Measurements from ENCODE around the gene COL4A1.

The COL4A1 gene

GRCh38 chr13:110342474-110342873 lies 35.5 kb upstream of the COL4A1 start:
- intact Hi-C loops (cut with DNase I) = no loop called here
- DNase-seq = no peak

- intact Hi-C loops (cut with DNase I) = no loop called here
Observed at GRCh38 chr13:110341445-110342244, 34.7 kb upstream of the COL4A1 start.

GRCh38 chr13:110340812-110341444 lies 34.0 kb upstream of the COL4A1 start:
- no peak for DNase-seq
- intact Hi-C loops (cut with DNase I) = no loop called here

More at GRCh38 chr13:110341445-110342244, 34.7 kb upstream of the COL4A1 start:
- no peak for DNase-seq

GRCh38 chr13:110339975-110340550 lies 33.1 kb upstream of the COL4A1 start:
- intact Hi-C loops (cut with DNase I) = no loop called here
- DNase-seq = no peak

- intact Hi-C loops (cut with DNase I) = no loop called here
- no peak for DNase-seq
Observed at GRCh38 chr13:110339263-110339662, 32.3 kb upstream of the COL4A1 start.

- no peak for DNase-seq
- intact Hi-C loops (cut with DNase I) = no loop called here
Observed at GRCh38 chr13:110338441-110339101, 31.6 kb upstream of the COL4A1 start.

GRCh38 chr13:110337247-110337646 lies 30.3 kb upstream of the COL4A1 start:
- intact Hi-C loops (cut with DNase I) = no loop called here
- DNase-seq = no peak

GRCh38 chr13:110336681-110337080 lies 29.7 kb upstream of the COL4A1 start:
- intact Hi-C loops (cut with DNase I) = no loop called here
- no peak for DNase-seq

GRCh38 chr13:110336108-110336507 lies 29.2 kb upstream of the COL4A1 start:
- DNase-seq = peak in 1 of 10 donors; percentile 62
- intact Hi-C loops (cut with DNase I) = no loop called here

GRCh38 chr13:110334841-110335490 lies 28.0 kb upstream of the COL4A1 start:
- intact Hi-C loops (cut with DNase I) = no loop called here
- peak in 1 of 10 donors; percentile 21 for DNase-seq

- intact Hi-C loops (cut with DNase I) = no loop called here
Observed at GRCh38 chr13:110334256-110334655, 27.3 kb upstream of the COL4A1 start.

GRCh38 chr13:110333837-110334236 lies 26.9 kb upstream of the COL4A1 start:
- peak in 1 of 10 donors; percentile 53 for DNase-seq
- intact Hi-C loops (cut with DNase I) = no loop called here

More at GRCh38 chr13:110334256-110334655, 27.3 kb upstream of the COL4A1 start:
- no peak for DNase-seq

- intact Hi-C loops (cut with DNase I) = no loop called here
- DNase-seq = no peak
Observed at GRCh38 chr13:110332750-110333149, 25.8 kb upstream of the COL4A1 start.

GRCh38 chr13:110331362-110331761 lies 24.4 kb upstream of the COL4A1 start:
- intact Hi-C loops (cut with DNase I) = no loop called here
- DNase-seq = peak in 1 of 10 donors; percentile 73

GRCh38 chr13:110330491-110331011 lies 23.6 kb upstream of the COL4A1 start:
- intact Hi-C loops (cut with DNase I) = no loop called here
- peak in 1 of 10 donors; percentile 65 for DNase-seq

- intact Hi-C loops (cut with DNase I) = no loop called here
Observed at GRCh38 chr13:110329798-110330461, 23.0 kb upstream of the COL4A1 start.

GRCh38 chr13:110329258-110329657 lies 22.3 kb upstream of the COL4A1 start:
- intact Hi-C loops (cut with DNase I) = no loop called here
- DNase-seq = no peak

More at GRCh38 chr13:110329798-110330461, 23.0 kb upstream of the COL4A1 start:
- peak in 1 of 10 donors; percentile 60 for DNase-seq

GRCh38 chr13:110328573-110328972 lies 21.6 kb upstream of the COL4A1 start:
- peak in 1 of 10 donors; percentile 36 for DNase-seq
- intact Hi-C loops (cut with DNase I) = no loop called here

- intact Hi-C loops (cut with DNase I) = no loop called here
- peak in 1 of 10 donors; percentile 56 for DNase-seq
Observed at GRCh38 chr13:110327051-110327721, 20.2 kb upstream of the COL4A1 start.
